Forelimb muscle (tissue), 1 donor: ENCODE data around the gene TBC1D1. TPM values are rescaled to one million over a fixed set of nuclear protein-coding genes. Genes with fewer than 3 reads are reported as not detected.

Experiments
- DNase-seq: peaks from one replicate; pipeline ENCODE4 v3.0.0-alpha.2; 2013; ENCODE audit warnings: low read depth
- polyA plus RNA-seq: library from polyadenylated mRNA; unstranded; fragments of 120-200 nt; gene quantifications from one replicate; pipeline ENCODE4 v1.2.1, GENCODE V29; 2013; ENCODE audit not compliant: insufficient read length

The TBC1D1 gene
- polyA plus RNA-seq, 1 donor = 53.7 TPM

DNA sequence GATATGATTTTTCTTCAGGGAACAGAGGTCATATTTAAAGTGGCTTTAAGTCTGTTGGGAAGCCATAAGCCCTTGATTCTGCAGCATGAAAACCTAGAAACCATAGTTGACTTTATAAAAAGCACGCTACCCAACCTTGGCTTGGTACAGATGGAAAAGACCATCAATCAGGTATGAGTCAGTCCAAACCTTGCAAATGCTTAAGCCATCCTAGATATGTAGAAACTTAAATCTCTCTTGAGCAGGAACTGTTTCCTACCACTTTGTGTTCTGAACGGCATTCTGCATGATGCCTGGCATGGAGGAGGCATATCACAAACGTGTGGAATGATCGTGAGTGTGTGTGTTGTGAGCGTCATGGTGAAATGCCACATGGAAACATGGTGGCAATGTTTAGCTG is 234.1 kb downstream of the TBC1D1 start:
- DNase-seq = no peak

- no peak for DNase-seq
These were observed 234.9 kb downstream of the TBC1D1 start for GRCh38 chr4:38125816-38126215.

- no peak for DNase-seq
These were observed 237.9 kb downstream of the TBC1D1 start for GRCh38 chr4:38128478-38129459.

DNA sequence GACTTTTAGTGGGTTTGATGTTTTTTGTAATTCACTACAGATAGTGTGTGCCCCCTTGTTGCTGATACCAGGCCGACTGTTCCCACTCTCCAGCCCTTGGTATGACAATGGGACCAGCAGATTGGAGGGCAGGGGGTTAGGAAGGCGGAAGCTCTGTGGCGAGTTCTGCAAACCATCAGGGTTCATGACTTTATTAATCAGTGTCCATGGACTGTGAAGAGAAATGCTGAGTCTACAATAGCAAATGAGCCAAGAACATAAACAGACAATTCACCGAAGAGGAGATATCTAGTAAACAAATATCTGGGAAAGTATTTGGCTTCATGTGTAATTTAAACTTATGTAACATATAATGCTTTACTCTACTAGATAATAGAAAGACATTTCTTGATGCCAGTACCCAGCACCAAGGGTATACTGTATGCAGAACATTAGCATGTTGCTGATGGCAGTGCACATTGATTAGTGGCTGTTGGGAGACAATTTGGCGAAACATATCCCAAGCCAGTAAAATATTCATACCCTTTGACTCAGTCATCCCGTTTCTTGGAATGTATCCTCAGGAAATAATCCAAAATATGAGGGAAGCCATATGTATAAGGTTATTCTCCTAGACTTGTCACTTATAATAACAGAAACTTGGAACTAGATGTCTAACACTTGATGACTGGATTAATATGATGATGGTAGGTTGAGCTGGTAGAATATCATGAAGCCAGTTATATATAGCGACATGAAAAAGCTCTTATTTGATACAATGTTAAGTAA is 238.8 kb downstream of the TBC1D1 start:
- no peak for DNase-seq

DNA sequence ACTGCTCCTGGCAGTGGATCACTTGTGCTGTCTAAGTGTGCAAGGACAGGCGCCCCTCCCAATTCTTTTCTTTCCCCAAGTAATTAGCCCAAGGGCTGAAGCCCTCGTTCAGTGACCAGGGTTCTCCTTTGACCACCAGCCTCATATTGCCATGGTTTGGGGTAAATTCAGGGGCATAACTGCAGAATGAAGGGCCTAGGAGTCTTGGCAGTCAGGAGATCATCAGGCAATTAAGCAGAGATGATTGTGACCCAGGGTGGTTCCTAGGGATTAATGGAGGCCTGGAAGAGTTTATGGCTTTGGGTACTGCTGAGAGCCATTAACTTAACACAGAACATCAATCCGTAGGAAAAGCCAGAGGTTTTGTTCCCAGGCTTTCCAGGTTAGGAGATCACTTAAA is 240.0 kb downstream of the TBC1D1 start:
- no peak for DNase-seq

- DNase-seq = no peak
These were observed 240.6 kb downstream of the TBC1D1 start for GRCh38 chr4:38131371-38132091.

- peak; percentile 83 for DNase-seq
These were observed 241.3 kb downstream of the TBC1D1 start for GRCh38 chr4:38132107-38132673.

DNA sequence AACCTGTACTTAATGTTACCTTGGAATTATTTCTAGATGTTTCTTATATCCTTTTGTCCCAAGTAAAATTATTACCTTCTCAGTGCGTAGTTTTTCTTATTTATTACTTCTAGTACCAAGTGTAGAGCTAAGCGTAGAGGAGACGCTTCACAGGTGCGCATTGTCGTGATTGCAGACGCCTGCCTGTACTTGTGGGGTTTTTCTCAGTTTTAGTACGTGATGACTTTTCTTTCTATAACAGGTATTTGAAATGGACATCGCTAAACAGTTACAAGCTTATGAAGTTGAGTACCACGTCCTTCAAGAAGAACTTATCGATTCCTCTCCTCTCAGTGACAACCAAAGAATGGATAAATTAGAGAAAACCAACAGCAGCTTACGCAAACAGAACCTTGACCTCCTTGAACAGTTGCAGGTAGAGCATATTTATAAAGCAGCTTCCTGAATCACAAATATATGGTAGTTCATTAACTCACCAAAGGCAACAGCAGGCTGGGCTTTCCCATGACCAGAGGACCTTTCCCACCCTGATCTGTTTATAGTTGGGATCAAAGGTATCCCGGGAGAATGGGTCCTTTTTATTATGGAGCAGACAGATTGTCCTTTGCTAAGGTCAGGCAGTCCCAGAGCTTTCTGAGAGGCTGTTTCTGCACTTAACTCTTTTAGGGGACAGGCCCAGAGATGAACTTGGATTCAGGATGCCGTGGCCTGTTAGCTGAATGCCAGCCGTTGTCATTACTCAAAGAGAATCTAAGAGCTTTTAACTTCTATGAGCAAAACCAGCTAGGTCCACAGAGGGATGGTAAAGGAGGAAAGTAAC is 242.2 kb downstream of the TBC1D1 start:
- DNase-seq = no peak

GRCh38 chr4:38133711-38134480 is 243.0 kb downstream of the TBC1D1 start:
- no peak for DNase-seq

GRCh38 chr4:38135201-38135600 is 244.3 kb downstream of the TBC1D1 start:
- DNase-seq = no peak

GRCh38 chr4:38136604-38137003 is 245.7 kb downstream of the TBC1D1 start:
- DNase-seq = no peak

DNA sequence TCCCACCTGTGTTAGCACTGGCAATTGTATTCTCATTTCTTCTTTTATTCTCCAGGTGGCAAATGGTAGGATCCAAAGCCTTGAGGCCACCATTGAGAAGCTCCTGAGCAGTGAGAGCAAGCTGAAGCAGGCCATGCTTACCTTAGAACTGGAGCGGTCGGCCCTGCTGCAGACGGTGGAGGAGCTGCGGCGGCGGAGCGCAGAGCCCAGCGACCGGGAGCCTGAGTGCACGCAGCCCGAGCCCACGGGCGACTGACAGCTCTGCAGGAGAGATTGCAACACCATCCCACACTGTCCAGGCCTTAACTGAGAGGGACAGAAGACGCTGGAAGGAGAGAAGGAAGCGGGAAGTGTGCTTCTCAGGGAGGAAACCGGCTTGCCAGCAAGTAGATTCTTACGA is 246.2 kb downstream of the TBC1D1 start:
- DNase-seq = no peak

GRCh38 chr4:38138363-38138762 is 247.5 kb downstream of the TBC1D1 start:
- DNase-seq = no peak

DNA sequence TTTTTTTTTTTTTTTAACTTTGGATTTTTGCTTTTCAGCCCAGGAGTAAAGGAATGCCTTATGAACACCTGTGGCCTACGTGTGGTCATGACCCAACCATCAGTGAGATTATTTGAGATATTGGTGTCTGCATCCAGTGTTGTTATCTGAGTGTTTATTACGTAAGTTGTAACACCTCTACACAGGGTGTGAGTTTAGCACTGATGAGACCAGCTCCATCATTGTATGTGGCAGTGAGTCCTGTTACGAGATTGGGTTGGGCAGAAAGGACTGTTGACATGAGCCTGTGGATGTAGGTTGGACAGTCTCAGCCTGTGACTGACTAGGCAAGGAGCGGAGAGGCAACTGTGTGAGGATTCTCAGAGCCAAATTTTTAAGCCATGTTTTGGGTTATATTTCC is 248.3 kb downstream of the TBC1D1 start:
- no peak for DNase-seq

GRCh38 chr4:38140643-38141203 is 249.8 kb downstream of the TBC1D1 start:
- no peak for DNase-seq

GRCh38 chr4:38141808-38142500 is 251.1 kb downstream of the TBC1D1 start:
- no peak for DNase-seq

- no peak for DNase-seq
These were observed 253.1 kb downstream of the TBC1D1 start for GRCh38 chr4:38144031-38144430.

DNA sequence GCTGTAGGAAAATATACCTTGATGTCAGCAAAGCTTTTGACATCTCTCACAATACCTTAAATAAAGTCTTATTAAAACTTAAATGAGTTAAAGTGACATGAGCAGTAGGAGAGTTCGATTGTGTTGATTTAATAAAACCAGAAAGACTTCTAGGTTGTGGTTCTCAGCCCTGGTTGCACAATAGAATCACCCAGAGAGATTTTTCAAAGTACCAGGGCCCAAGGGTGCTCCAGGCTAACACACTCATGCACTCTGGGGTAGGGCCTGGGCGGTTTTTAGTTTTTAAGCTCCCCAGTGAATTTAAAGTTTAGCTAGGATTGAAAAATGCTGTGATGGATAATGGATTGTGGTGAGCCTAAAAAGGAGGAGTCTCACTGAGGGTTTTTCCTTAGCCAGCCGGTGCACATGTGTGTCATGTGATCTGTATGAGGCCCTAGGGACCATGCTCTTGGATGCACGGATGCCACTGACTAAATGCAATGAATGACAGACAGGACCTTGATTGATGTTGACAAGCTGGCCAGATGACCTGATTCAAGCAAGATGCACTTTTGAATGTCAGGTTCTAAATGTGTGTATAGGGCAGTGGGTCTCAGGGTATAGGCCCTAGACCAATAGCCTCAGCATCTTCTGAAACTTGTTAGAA is 254.3 kb downstream of the TBC1D1 start:
- no peak for DNase-seq

DNA sequence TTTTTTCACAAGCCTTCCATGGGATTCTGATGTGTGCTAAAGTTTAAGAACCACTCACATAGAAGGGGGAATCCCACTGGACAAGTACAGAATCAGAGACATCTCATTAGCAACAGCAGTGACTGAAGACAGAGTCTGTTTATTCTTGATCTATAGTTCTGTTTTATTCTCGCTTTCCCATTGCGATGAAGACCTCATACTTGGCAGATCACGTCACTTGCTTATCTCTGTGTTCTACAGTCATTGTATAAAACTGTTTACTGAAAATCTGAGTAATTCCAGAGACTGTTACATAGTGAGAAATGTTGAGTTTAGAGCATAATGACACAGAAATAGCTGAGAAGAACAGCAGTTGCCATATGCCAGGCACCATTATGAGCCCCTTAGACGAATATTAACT is 254.9 kb downstream of the TBC1D1 start:
- no peak for DNase-seq
